Measurements from ENCODE around the gene ZNF234. TPM values are rescaled to one million over a fixed set of nuclear protein-coding genes. Genes with fewer than 3 reads are reported as not detected.

Gene ZNF234
- total and polyA plus RNA-seq, 2 of the 8 experiments (the other 6 are each of a cell fraction or from before 2014, with no cell fraction given) = 1.9 to 12.3 TPM

- Histone ChIP-seq H2AFZ (ENCODE audit: low read length) (no peak overlapping the region), H3K4ac (replicated peaks; ENCODE audit: insufficient read length, low read depth, low read length) (no peak overlapping the region), H3K14ac (ENCODE audit: insufficient read length) (no peak overlapping the region), H3K27me3 (replicated peaks in 1 of 4; ENCODE audit: control insufficient read depth in 3 of 4, extremely low read depth in 1 of 4, insufficient read depth in 3 of 4, low read length in 3 of 4) (no peaks in the 10 kb centered on the region), H4K8ac (ENCODE audit: extremely low read depth, insufficient read depth, low read length) (no peak overlapping the region), H2AK5ac (ENCODE audit: low read depth, low read length) (no peak overlapping the region), H2BK20ac (ENCODE audit: low read length) (no peak overlapping the region), H4K20me1 (replicated peaks in 1 of 2; ENCODE audit: control insufficient read depth in 1 of 2, insufficient read depth in 2 of 2, low read length in 2 of 2) (no peaks in the 10 kb centered on the region), H3K36me3 (ENCODE audit: control insufficient read depth in 2 of 4, insufficient read depth in 4 of 4, low read length in 3 of 4) (peaks cover 5 to 44% (median 15%) of the 10 kb centered on the region in 4 experiments), H3K4me3 (ENCODE audit: extremely low read depth in 1 of 4, insufficient read depth in 2 of 4, low read depth in 3 of 4, low read length in 4 of 4) (no peak overlapping the region), H4K5ac (ENCODE audit: insufficient read length, low read depth, low read length) (no peak overlapping the region), H4K91ac (replicated peaks; ENCODE audit: insufficient read length, low read length) (no peak overlapping the region), H3K79me1 (ENCODE audit: low read depth, low read length) (no peaks in the 10 kb centered on the region), H3K4me1 (replicated peaks in 1 of 4; ENCODE audit: control insufficient read depth in 3 of 4, insufficient read depth in 4 of 4, low read length in 3 of 4) (no peaks in the 10 kb centered on the region), H3K56ac (replicated peaks; ENCODE audit: insufficient read length, low read depth, low read length) (no peak overlapping the region), H3K79me2 (ENCODE audit: control insufficient read depth in 1 of 2, insufficient read depth in 2 of 2, low read length in 2 of 2) (no peaks in the 10 kb centered on the region), H3K23me2 (ENCODE audit: low read depth, low read length) (no peaks in the 10 kb centered on the region), H2BK12ac (ENCODE audit: low read depth, low read length) (no peak overlapping the region), H3K23ac (ENCODE audit: insufficient read length) (no peak overlapping the region), H2BK15ac (ENCODE audit: low read length) (no peak overlapping the region), H3K4me2 (ENCODE audit: insufficient read depth in 1 of 2, low read depth in 2 of 2, low read length in 2 of 2) (no peak overlapping the region), H3K9me3 (ENCODE audit: insufficient read depth in 2 of 2, low read depth in 1 of 2, low read length in 1 of 2) (peaks cover 7% of the 10 kb centered on the region in 2 experiments), H3K9ac (replicated peaks in 1 of 4; ENCODE audit: extremely low read depth in 1 of 4, low read depth in 3 of 4, low read length in 3 of 4) (no peak overlapping the region), H3K18ac (ENCODE audit: extremely low read depth, low read length) (no peak overlapping the region), H3K27ac (ENCODE audit: low read depth, low read length) (no peak overlapping the region), H2BK5ac (ENCODE audit: low read depth, low read length) (no peak overlapping the region), H2BK120ac (replicated peaks; ENCODE audit: low read depth, low read length) (no peak overlapping the region)
- FAIRE-seq = no peak
- no peak for DNase-seq (ENCODE audit: low read depth in 1 of 2, low spot score in 2 of 2)
- ChIA-PET POLR2A (ENCODE audit: partially characterized antibody) (interaction anchor here (0.6 kb wide), 2 partner anchors 20 to 541 kb away, joined by 3 to 4 read pairs; no protein-coding TSS in a partner anchor), CTCF (ENCODE audit: partially characterized antibody) (no interaction called here)
- WGBS, 2 experiments (ENCODE audit: extremely low coverage in 1 of 2, insufficient coverage in 1 of 2, insufficient read length in 1 of 2, insufficient replicate concordance in 2 of 2, low coverage in 1 of 2, low lambda C conversion rate in 2 of 2, missing lambda C conversion rate in 1 of 2) = 93% methylated on average over 5 of the region's 5 CpGs; no CpG with 5 or more reads in 1 of the 2 experiments
- TF ChIP-seq EGR1 (IDR thresholded peaks at IDR 0.05; ENCODE audit: borderline replicate concordance, low read depth, low read length) (no peak), POLR2AphosphoS5 (IDR thresholded peaks at IDR 0.05; ENCODE audit: low read depth, low read length) (no peak), PHF8 (conservative IDR thresholded peaks at IDR 0.05; ENCODE audit: low read depth, low read length) (no peak), JUN (IDR thresholded peaks at IDR 0.05; ENCODE audit: low read depth, low read length) (no peak), MAFK (IDR thresholded peaks at IDR 0.05; ENCODE audit: low read depth, low read length) (no peak), POLR2A (IDR thresholded peaks at IDR 0.05; ENCODE audit: control extremely low read depth in 1 of 2, low read depth in 2 of 2, low read length in 2 of 2) (no peak), BACH1 (IDR thresholded peaks at IDR 0.05; ENCODE audit: low read length) (no peak), E2F6 (IDR thresholded peaks at IDR 0.05) (no peak), ZNF274 (IDR thresholded peaks at IDR 0.05; ENCODE audit: borderline replicate concordance, extremely low read depth, low read length) (no peak), USF2 (IDR thresholded peaks at IDR 0.05; ENCODE audit: low read length) (no peak), TCF12 (IDR thresholded peaks at IDR 0.05; ENCODE audit: low read depth, low read length) (no peak), CBX8 (IDR thresholded peaks at IDR 0.05; ENCODE audit: borderline replicate concordance, low read depth, low read length) (no peak), KDM1A (IDR thresholded peaks at IDR 0.05; ENCODE audit: borderline replicate concordance, low read length) (no peak), NRF1 (IDR thresholded peaks at IDR 0.05; ENCODE audit: low read depth, low read length) (no peak)
Measured at GRCh38 chr19:44151491-44151890, 10.1 kb downstream of the ZNF234 start.
